Upper lobe of left lung (tissue), 6 donors: ENCODE measurements around the gene NYNRIN. TPM values are rescaled to one million over a fixed set of nuclear protein-coding genes. Genes with fewer than 3 reads are reported as not detected.

Source experiments
- ATAC-seq, 2 donors: fragments of 200-7000 bp; cut with Tn5 transposase; one replicate each; pipeline ENCODE4 v1.9.1; 2022; ENCODE audit warnings: mild to moderate bottlenecking in 2 of 2, moderate library complexity in 2 of 2; ENCODE audit not compliant: low FRiP score in 2 of 2
- DNase-seq, 2 donors: peaks; one replicate each; pipeline ENCODE4 v3.0.0-alpha.2; 2019 to 2020
- H3K27ac ChIP-seq, 4 donors: fragments of 200-600 bp; sonication (generic); one replicate each; pipeline ENCODE4 v1.5.1; 2016 to 2019
- H3K27me3 ChIP-seq, 4 donors: fragments of 200-600 bp; sonication (generic); one replicate each; pipeline ENCODE4 v1.5.1; 2017 to 2019
- H3K36me3 ChIP-seq, 4 donors: fragments of 200-600 bp; sonication (generic); one replicate each; pipeline ENCODE4 v1.5.1; 2016 to 2019
- H3K4me1 ChIP-seq, 4 donors: fragments of 200-600 bp; sonication (generic); one replicate each; pipeline ENCODE4 v1.5.1; 2018 to 2019
- H3K4me3 ChIP-seq, 4 donors: fragments of 200-600 bp; sonication (generic); one replicate each; pipeline ENCODE4 v1.5.1; 2017 to 2019; ENCODE audit warnings: mild to moderate bottlenecking in 2 of 4, moderate library complexity in 1 of 4
- H3K9me3 ChIP-seq, 4 donors: fragments of 200-600 bp; sonication (generic); one replicate each; pipeline ENCODE4 v1.5.1; 2018 to 2019
- EP300 ChIP-seq, 4 donors: sonication (generic); formaldehyde crosslinking; IDR thresholded peaks; one replicate each; pipeline ENCODE4 v1.5.1; 2017; ENCODE audit warnings: antibody characterized with exemption in 4 of 4, control low read depth in 2 of 4
- POLR2A ChIP-seq, 4 donors: fragments of 450-650 bp; IDR thresholded peaks; one replicate each; pipeline ENCODE4 v1.5.1; 2016 to 2017; ENCODE audit warnings: antibody characterized with exemption in 4 of 4, mild to moderate bottlenecking in 2 of 4
- POLR2AphosphoS5 ChIP-seq, 2 donors: sonication (generic); formaldehyde crosslinking; IDR thresholded peaks; one replicate each; pipeline ENCODE4 v1.5.1; 2017; ENCODE audit warnings: antibody characterized with exemption in 2 of 2
- WGBS, 2 donors: methylation state at CpG; one replicate each; pipeline ENCODE4 v1.1.5; 2017 to 2018; 5-methylcytosine and 5-hydroxymethylcytosine counted together
- total RNA-seq, 6 donors: library from RNA; depleted of rRNA in 4 of 6; stranded (reverse); fragments of >200 nt in 4 of 6; gene quantifications; one replicate each; pipeline versions ENCODE4 v1.1.0 to v1.2.1, GENCODE V29; 2016 to 2021
- TF ChIP-seq, protein P1 (sequence below), 6 experiments: fragments of 450-650 bp in 4 of 6; fragments of 200-600 bp in 2 of 6; sonication (generic) in 2 of 6; IDR thresholded peaks; one replicate each; pipeline ENCODE4 v1.5.1; 2016 to 2019; ENCODE audit warnings: antibody characterized with exemption in 6 of 6
- donor health status: DM: no; HTN: no; CAD: no; lungs with moderate emphysema.
- donor health status: DM: no; HTN: yes; CAD: no; lungs with severe emphysema.

NYNRIN gene
- total RNA-seq, 6 donors from 2014 or later = 5.5 to 18.7 (median 14.4) TPM

DNA sequence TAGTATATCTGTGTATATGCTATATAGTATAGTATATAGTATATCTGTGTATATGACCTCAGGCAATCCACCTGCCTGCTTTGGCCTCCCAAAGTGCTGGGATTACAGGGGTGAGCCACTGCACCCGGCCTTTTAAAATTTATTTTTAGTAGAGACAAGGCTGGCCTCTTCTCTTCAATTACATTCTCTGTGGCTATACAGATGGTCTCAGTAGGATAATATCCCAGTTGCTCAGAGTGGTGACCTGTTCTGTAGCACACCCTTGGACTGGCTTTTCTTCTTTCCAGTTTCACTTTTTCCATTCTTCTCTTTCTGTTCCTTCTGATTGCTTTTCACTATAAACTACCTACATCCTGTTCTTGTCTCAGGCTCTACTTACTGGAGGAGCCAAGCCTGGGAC is 34.0 kb upstream of the NYNRIN start:
- ATAC-seq = no peak
- Histone ChIP-seq H3K4me3 (no peak overlapping the region), H3K36me3 (no peaks in the 10 kb centered on the region), H3K27ac (peak overlapping the region in 2 of 4 donors; percentile 88 to 91), H3K27me3 (no peaks in the 10 kb centered on the region), H3K4me1 (peaks cover 23 to 41% (median 33%) of the 10 kb centered on the region in 4 donors), H3K9me3 (no peaks in the 10 kb centered on the region)
- 73 to 82% methylated on average over 1 of the region's 1 CpG for WGBS, 2 donors
- no peak for DNase-seq
- no peak for TF ChIP-seq EP300 (IDR thresholded peaks at IDR 0.05)
- no peak for TF ChIP-seq POLR2AphosphoS5 (IDR thresholded peaks at IDR 0.05)
- TF ChIP-seq POLR2A (IDR thresholded peaks at IDR 0.05) = no peak
- TF ChIP-seq, protein P1, sequence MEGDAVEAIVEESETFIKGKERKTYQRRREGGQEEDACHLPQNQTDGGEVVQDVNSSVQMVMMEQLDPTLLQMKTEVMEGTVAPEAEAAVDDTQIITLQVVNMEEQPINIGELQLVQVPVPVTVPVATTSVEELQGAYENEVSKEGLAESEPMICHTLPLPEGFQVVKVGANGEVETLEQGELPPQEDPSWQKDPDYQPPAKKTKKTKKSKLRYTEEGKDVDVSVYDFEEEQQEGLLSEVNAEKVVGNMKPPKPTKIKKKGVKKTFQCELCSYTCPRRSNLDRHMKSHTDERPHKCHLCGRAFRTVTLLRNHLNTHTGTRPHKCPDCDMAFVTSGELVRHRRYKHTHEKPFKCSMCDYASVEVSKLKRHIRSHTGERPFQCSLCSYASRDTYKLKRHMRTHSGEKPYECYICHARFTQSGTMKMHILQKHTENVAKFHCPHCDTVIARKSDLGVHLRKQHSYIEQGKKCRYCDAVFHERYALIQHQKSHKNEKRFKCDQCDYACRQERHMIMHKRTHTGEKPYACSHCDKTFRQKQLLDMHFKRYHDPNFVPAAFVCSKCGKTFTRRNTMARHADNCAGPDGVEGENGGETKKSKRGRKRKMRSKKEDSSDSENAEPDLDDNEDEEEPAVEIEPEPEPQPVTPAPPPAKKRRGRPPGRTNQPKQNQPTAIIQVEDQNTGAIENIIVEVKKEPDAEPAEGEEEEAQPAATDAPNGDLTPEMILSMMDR (IDR thresholded peaks at IDR 0.05) = no peak

- H3K36me3 ChIP-seq = no peaks in the 10 kb centered on the region
- DNase-seq = peak; percentile 75 to 94
- ATAC-seq = peak; percentile 68 to 78
- WGBS, 2 donors = 5% methylated on average over 21 to 28 of the region's 28 CpGs
- H3K4me3 ChIP-seq = peak overlapping the region; percentile 19 to 57 (median 49)
- TF ChIP-seq POLR2A (IDR thresholded peaks at IDR 0.05) (no peak), EP300 (IDR thresholded peaks at IDR 0.05) (no peak)
- TF ChIP-seq, protein P1 (IDR thresholded peaks at IDR 0.05) = peak; percentile 81 to 96 (median 90)
- H3K27ac ChIP-seq = peak overlapping the region; percentile 85 to 91 (median 87)
- H3K27me3 ChIP-seq = no peaks in the 10 kb centered on the region
- peaks cover 23 to 41% (median 33%) of the 10 kb centered on the region in 4 donors for H3K4me1 ChIP-seq
- no peaks in the 10 kb centered on the region for H3K9me3 ChIP-seq
Observed at GRCh38 chr14:24365600-24366412, 33.0 kb upstream of the NYNRIN start.

GRCh38 chr14:24366413-24366720 is 32.4 kb upstream of the NYNRIN start:
- DNase-seq (no peak), ATAC-seq (no peak)
- Histone ChIP-seq H3K9me3 (no peaks in the 10 kb centered on the region), H3K4me3 (peak overlapping the region; percentile 19 to 57 (median 49)), H3K27me3 (no peaks in the 10 kb centered on the region), H3K4me1 (peaks cover 23 to 41% (median 33%) of the 10 kb centered on the region in 4 donors), H3K27ac (peak overlapping the region; percentile 85 to 91 (median 87)), H3K36me3 (no peaks in the 10 kb centered on the region)
- TF ChIP-seq EP300 (IDR thresholded peaks at IDR 0.05) = no peak
- TF ChIP-seq POLR2A (IDR thresholded peaks at IDR 0.05) = no peak
- TF ChIP-seq, protein P1 (IDR thresholded peaks at IDR 0.05) = no peak
- no peak for TF ChIP-seq POLR2AphosphoS5 (IDR thresholded peaks at IDR 0.05)
- 2 to 3% methylated on average over 15 of the region's 16 CpGs for WGBS, 2 donors

- Histone ChIP-seq H3K4me1 (peaks cover 23 to 41% (median 33%) of the 10 kb centered on the region in 4 donors), H3K36me3 (no peaks in the 10 kb centered on the region), H3K27me3 (no peaks in the 10 kb centered on the region), H3K27ac (peak overlapping the region; percentile 85 to 91 (median 87)), H3K9me3 (no peaks in the 10 kb centered on the region), H3K4me3 (peak overlapping the region; percentile 19 to 57 (median 49))
- no peak for TF ChIP-seq EP300 (IDR thresholded peaks at IDR 0.05)
- TF ChIP-seq, protein P1 (IDR thresholded peaks at IDR 0.05) = peak in 1 of 6 experiments; percentile 3
- TF ChIP-seq POLR2A (IDR thresholded peaks at IDR 0.05) = peak in 2 of 4 donors; percentile 51 to 61
- peak; percentile 55 to 73 for TF ChIP-seq POLR2AphosphoS5 (IDR thresholded peaks at IDR 0.05)
- DNase-seq (peak; percentile 90 to 96), ATAC-seq (peak; percentile 88 to 91)
- 2 to 4% methylated on average over 14 to 40 of the region's 40 CpGs for WGBS, 2 donors
Observed at GRCh38 chr14:24366721-24367513, 31.9 kb upstream of the NYNRIN start.
